ENCODE data around the gene ANKRD29.

DNA sequence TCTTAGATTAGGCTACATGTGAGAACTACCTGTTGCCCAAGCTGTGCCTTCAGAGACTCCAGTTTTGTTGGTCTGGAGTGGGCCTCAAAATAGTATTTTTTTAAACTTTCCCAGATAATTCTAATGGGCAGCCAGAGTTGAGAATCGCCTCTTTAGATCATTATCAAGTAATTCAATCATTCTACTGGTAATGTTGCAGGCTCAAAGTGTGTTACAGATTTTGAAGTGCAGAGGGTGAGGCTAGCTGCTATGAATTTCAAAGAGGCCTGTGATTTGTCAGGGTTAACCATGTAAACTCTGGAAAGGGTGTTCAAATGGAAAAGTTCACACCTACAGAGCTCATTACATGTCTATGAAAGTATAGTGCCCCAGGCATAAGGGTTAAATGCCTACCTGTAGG lies 30.1 kb downstream of the ANKRD29 start:
- TF ChIP-seq, protein P1, sequence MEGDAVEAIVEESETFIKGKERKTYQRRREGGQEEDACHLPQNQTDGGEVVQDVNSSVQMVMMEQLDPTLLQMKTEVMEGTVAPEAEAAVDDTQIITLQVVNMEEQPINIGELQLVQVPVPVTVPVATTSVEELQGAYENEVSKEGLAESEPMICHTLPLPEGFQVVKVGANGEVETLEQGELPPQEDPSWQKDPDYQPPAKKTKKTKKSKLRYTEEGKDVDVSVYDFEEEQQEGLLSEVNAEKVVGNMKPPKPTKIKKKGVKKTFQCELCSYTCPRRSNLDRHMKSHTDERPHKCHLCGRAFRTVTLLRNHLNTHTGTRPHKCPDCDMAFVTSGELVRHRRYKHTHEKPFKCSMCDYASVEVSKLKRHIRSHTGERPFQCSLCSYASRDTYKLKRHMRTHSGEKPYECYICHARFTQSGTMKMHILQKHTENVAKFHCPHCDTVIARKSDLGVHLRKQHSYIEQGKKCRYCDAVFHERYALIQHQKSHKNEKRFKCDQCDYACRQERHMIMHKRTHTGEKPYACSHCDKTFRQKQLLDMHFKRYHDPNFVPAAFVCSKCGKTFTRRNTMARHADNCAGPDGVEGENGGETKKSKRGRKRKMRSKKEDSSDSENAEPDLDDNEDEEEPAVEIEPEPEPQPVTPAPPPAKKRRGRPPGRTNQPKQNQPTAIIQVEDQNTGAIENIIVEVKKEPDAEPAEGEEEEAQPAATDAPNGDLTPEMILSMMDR (IDR thresholded peaks at IDR 0.05) = no peak
- no peak for TF ChIP-seq POLR2AphosphoS5 (IDR thresholded peaks at IDR 0.05)
- TF ChIP-seq EP300 (IDR thresholded peaks at IDR 0.05) = no peak

Data from stomach (tissue), 4 donors.